HCT116 (cell line): Measurements from ENCODE around the gene C19orf25. TPM values are rescaled to one million over a fixed set of nuclear protein-coding genes. Genes with fewer than 3 reads are reported as not detected.

Experiments used
- ATAC-seq: fragments of 200-7000 bp; cut with Tn5 transposase; 2 replicates; pipeline ENCODE4 v1.9.1; 2020; ENCODE audit warnings: mild to moderate bottlenecking, moderate library complexity
- BruUV-seq: library from RNA; stranded (reverse); fragments of 400-500 nt; replicated peaks from 2 replicates; lab custom pipeline; 2021; lab: Mats Ljungman, UMichigan
- CTCF ChIA-PET: fragments of 300-600 bp; sonication (Branson Sonifier 250); formaldehyde crosslinking; loops from one replicate; lab custom pipeline; 2021; ENCODE audit warnings: antibody characterized with exemption; lab: Charles Lee
- POLR2A ChIA-PET: fragments of 300-600, 350-600 bp; sonication (Branson Sonifier 250); formaldehyde crosslinking; loops from one replicate; lab custom pipeline; 2021; ENCODE audit warnings: antibody characterized with exemption; lab: Charles Lee
- RAD21 ChIA-PET, 2 experiments: fragments of 300-600 bp; sonication (Branson Sonifier 250); formaldehyde crosslinking; loops; one replicate each; lab custom pipeline; 2023; ENCODE audit warnings: low total read pairs in 2 of 2; ENCODE audit not compliant: uncharacterized antibody in 2 of 2, unreplicated experiment in 2 of 2, low non-redundant PET in 1 of 2; lab: Charles Lee
- DNase-seq: peaks from one replicate; pipeline ENCODE4 v3.0.0-alpha.2; 2010; ENCODE audit warnings: low read depth, low spot score
- H2AFZ ChIP-seq: fragments of 200-600 bp; shearing (Covaris generic), sonication (generic); 2 replicates; pipeline ENCODE4 v1.6.1; 2017; ENCODE audit warnings: low read depth, mixed run types, mixed read lengths, antibody characterized with exemption, low read length; ENCODE audit not compliant: poor library complexity, severe bottlenecking
- H3K27ac ChIP-seq: 2 replicates; pipeline ENCODE4 v1.5.1; 2012; ENCODE audit warnings: low read depth, low read length
- H3K27me3 ChIP-seq: fragments of 200-600 bp; sonication (generic); 2 replicates; pipeline ENCODE4 v1.6.1; 2016; ENCODE audit warnings: mixed run types, low read length, mixed read lengths; ENCODE audit not compliant: insufficient read depth
- H3K36me3 ChIP-seq, 2 experiments: fragments of 200-500 bp in 1 of 2; fragments of 200-600 bp in 1 of 2; sonication (Bioruptor generic) in 1 of 2; sonication (generic) in 1 of 2; 2 replicates each; pipeline versions ENCODE4 v1.5.1 to v1.6.1; 2014 to 2016; ENCODE audit warnings: low read length in 2 of 2, inconsistent platforms in 1 of 2, mixed read lengths in 1 of 2, mixed run types in 1 of 2; ENCODE audit not compliant: insufficient read depth in 2 of 2, control insufficient read depth in 1 of 2
- H3K4me1 ChIP-seq, 2 experiments: fragments of 200-600 bp in 1 of 2; sonication (generic) in 1 of 2; 2 replicates each; pipeline versions ENCODE4 v1.5.1 to v1.6.1; 2012 to 2017; ENCODE audit warnings: low read length in 2 of 2, inconsistent platforms in 1 of 2, mild to moderate bottlenecking in 1 of 2, mixed read lengths in 1 of 2, mixed run types in 1 of 2, moderate library complexity in 1 of 2; ENCODE audit not compliant: insufficient read depth in 2 of 2, control insufficient read depth in 1 of 2
- H3K4me2 ChIP-seq: fragments of 200-600 bp; sonication (generic); 2 replicates; pipeline ENCODE4 v1.6.1; 2017; ENCODE audit warnings: mixed run types, low read length, mixed read lengths
- H3K4me3 ChIP-seq, 2 experiments: fragments of 200-600 bp in 1 of 2; sonication (generic) in 1 of 2; replicated peaks in 1 of 2; 2 replicates each; pipeline ENCODE4 v1.5.1; 2011 to 2016; ENCODE audit warnings: low read length in 2 of 2, control low read depth in 1 of 2, low read depth in 1 of 2, mild to moderate bottlenecking in 1 of 2, mixed read lengths in 1 of 2, mixed run types in 1 of 2
- H3K79me2 ChIP-seq: fragments of 200-600 bp; sonication (generic); 2 replicates; pipeline ENCODE4 v1.6.1; 2017; ENCODE audit warnings: mild to moderate bottlenecking, mixed run types, low read length, moderate library complexity, mixed read lengths; ENCODE audit not compliant: insufficient read depth
- H3K9ac ChIP-seq: fragments of 200-600 bp; sonication (generic); 2 replicates; pipeline ENCODE4 v1.6.1; 2016; ENCODE audit warnings: low read length, mixed read lengths
- H3K9me2 ChIP-seq: fragments of 200-600 bp; sonication (generic), shearing (Covaris generic); 2 replicates; pipeline ENCODE4 v1.6.1; 2017; ENCODE audit warnings: mixed run types, mild to moderate bottlenecking, moderate library complexity; ENCODE audit not compliant: insufficient read depth
- H3K9me3 ChIP-seq, 2 experiments: fragments of 200-500 bp in 1 of 2; fragments of 200-600 bp in 1 of 2; sonication (Bioruptor generic) in 1 of 2; sonication (generic) in 1 of 2; 2 replicates each; pipeline ENCODE4 v1.6.1; 2014 to 2017; ENCODE audit warnings: low read length in 2 of 2, mixed read lengths in 2 of 2, inconsistent platforms in 1 of 2, low read depth in 1 of 2, mild to moderate bottlenecking in 1 of 2, mixed run types in 1 of 2, moderate library complexity in 1 of 2; ENCODE audit not compliant: control insufficient read depth in 1 of 2, insufficient read depth in 1 of 2
- H4K20me1 ChIP-seq: fragments of 200-600 bp; sonication (generic), shearing (Covaris generic); 2 replicates; pipeline ENCODE4 v1.6.1; 2017; ENCODE audit warnings: mixed run types, mild to moderate bottlenecking, moderate library complexity; ENCODE audit not compliant: insufficient read depth
- CBX3 ChIP-seq: IDR thresholded peaks from 2 replicates; pipeline ENCODE4 v1.6.1; 2012; ENCODE audit warnings: low read depth
- CEBPB ChIP-seq: IDR thresholded peaks from 2 replicates; pipeline ENCODE4 v1.6.1; 2012; ENCODE audit warnings: low read depth
- EGR1 ChIP-seq: IDR thresholded peaks from 2 replicates; pipeline ENCODE4 v1.6.1; 2012; ENCODE audit warnings: low read depth
- ELF1 ChIP-seq: IDR thresholded peaks from 2 replicates; pipeline ENCODE4 v1.6.1; 2012; ENCODE audit warnings: low read depth, borderline replicate concordance
- EZH2 ChIP-seq: fragments of 200-600 bp; sonication (generic); IDR thresholded peaks from 2 replicates; pipeline ENCODE4 v1.6.1; 2017; ENCODE audit warnings: antibody characterized with exemption, mixed run types
- EZH2phosphoT487 ChIP-seq: fragments of 200-600 bp; IDR thresholded peaks from 2 replicates; pipeline ENCODE4 v1.6.1; 2018; ENCODE audit warnings: antibody characterized with exemption, borderline replicate concordance
- FOSL1 ChIP-seq: IDR thresholded peaks from 2 replicates; pipeline ENCODE4 v1.6.1; 2012; ENCODE audit warnings: low read depth
- JUND ChIP-seq: IDR thresholded peaks from 2 replicates; pipeline ENCODE4 v1.6.1; 2012
- POLR2A ChIP-seq: IDR thresholded peaks from 2 replicates; pipeline ENCODE4 v1.7.0; 2011; ENCODE audit warnings: borderline replicate concordance; ENCODE audit not compliant: insufficient read depth, insufficient read length; ENCODE audit errors: extremely low read depth
- RAD21 ChIP-seq: IDR thresholded peaks from 2 replicates; pipeline ENCODE4 v1.6.1; 2012; ENCODE audit warnings: low read depth, mild to moderate bottlenecking
- SP1 ChIP-seq: IDR thresholded peaks from 2 replicates; pipeline ENCODE4 v1.6.1; 2012; ENCODE audit warnings: low read depth
- SRF ChIP-seq: IDR thresholded peaks from 2 replicates; pipeline ENCODE4 v1.6.1; 2012; ENCODE audit warnings: low read depth
- TCF7L2 ChIP-seq: IDR thresholded peaks from 2 replicates; pipeline ENCODE4 v1.7.0; 2011; ENCODE audit warnings: borderline replicate concordance, inconsistent platforms; ENCODE audit not compliant: insufficient read depth, insufficient read length; ENCODE audit errors: extremely low read depth
- YY1 ChIP-seq: IDR thresholded peaks from 2 replicates; pipeline ENCODE4 v1.6.1; 2011; ENCODE audit warnings: low read length, low read depth, moderate library complexity, mild to moderate bottlenecking; ENCODE audit not compliant: insufficient replicate concordance; ENCODE audit errors: extremely low read depth
- ZNF274 ChIP-seq: fragments of 200-500 bp; sonication (Bioruptor generic); IDR thresholded peaks from 2 replicates; pipeline ENCODE4 v1.6.1; 2014; ENCODE audit warnings: mild to moderate bottlenecking, low read depth, low read length, inconsistent platforms
- intact Hi-C: fragments of 100-400 bp; cut with micrococcal nuclease; formaldehyde crosslinking; loops from 2 replicates; pipeline ENCODE4 v1.10.0; 2022
- total RNA-seq: library from RNA; stranded (reverse); gene quantifications from one replicate; pipeline ENCODE4 v1.2.1, GENCODE V29; 2021; ENCODE audit not compliant: unreplicated experiment
- TF ChIP-seq, protein P1 (sequence below), 3 experiments: fragments of 200-600 bp in 1 of 3; sonication (generic) in 1 of 3; IDR thresholded peaks in 2 of 3; conservative IDR thresholded peaks in 1 of 3; 2 replicates each; pipeline ENCODE4 v1.5.1; 2012 to 2017; ENCODE audit warnings: low read depth in 2 of 3, low read length in 2 of 3, antibody characterized with exemption in 1 of 3, borderline replicate concordance in 1 of 3, control low read depth in 1 of 3, mild to moderate bottlenecking in 1 of 3, mixed read lengths in 1 of 3, mixed run types in 1 of 3, moderate library complexity in 1 of 3; ENCODE audit not compliant: insufficient read depth in 1 of 3
- TF ChIP-seq, protein P2 (sequence below): IDR thresholded peaks from 2 replicates; pipeline ENCODE4 v1.6.1; 2012

Gene C19orf25
- total RNA-seq, 1 experiment from 2014 or later = 48.8 TPM

DNA sequence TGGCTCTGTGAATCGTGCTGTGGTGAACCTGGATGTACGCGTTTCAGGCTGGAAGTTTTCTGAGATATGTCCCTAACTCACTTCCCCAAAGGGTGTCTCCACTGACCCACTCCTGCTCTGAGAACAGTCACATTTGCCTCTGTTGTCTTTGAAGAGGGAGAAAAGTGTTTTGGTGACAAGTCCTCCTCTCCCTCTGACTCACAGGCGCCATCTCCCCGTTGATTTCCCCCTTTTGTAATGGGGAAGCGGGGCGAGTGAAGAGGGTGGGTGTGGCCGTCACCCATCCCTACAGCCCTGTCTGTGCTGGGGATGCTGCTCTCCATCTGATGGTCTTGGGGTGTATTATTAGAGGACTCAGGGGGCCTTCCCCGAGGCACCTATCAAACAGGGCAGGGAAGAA lies 19.5 kb downstream of the C19orf25 start:
- TF ChIP-seq TCF7L2 (no peak), SP1 (no peak), YY1 (no peak), ZNF274 (no peak), RAD21 (no peak), EZH2phosphoT487 (no peak), FOSL1 (no peak), JUND (no peak), CBX3 (no peak), ELF1 (no peak), EGR1 (no peak), EZH2 (no peak), POLR2A (no peak), CEBPB (no peak), SRF (no peak)
- TF ChIP-seq, protein P1, sequence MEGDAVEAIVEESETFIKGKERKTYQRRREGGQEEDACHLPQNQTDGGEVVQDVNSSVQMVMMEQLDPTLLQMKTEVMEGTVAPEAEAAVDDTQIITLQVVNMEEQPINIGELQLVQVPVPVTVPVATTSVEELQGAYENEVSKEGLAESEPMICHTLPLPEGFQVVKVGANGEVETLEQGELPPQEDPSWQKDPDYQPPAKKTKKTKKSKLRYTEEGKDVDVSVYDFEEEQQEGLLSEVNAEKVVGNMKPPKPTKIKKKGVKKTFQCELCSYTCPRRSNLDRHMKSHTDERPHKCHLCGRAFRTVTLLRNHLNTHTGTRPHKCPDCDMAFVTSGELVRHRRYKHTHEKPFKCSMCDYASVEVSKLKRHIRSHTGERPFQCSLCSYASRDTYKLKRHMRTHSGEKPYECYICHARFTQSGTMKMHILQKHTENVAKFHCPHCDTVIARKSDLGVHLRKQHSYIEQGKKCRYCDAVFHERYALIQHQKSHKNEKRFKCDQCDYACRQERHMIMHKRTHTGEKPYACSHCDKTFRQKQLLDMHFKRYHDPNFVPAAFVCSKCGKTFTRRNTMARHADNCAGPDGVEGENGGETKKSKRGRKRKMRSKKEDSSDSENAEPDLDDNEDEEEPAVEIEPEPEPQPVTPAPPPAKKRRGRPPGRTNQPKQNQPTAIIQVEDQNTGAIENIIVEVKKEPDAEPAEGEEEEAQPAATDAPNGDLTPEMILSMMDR (IDR thresholded peaks at IDR 0.05 in 2 of 3, conservative IDR thresholded peaks at IDR 0.05 in 1 of 3; ENCODE audit: borderline replicate concordance in 1 of 3, insufficient read depth in 1 of 3, low read depth in 2 of 3, low read length in 2 of 3) = no peak
- TF ChIP-seq, protein P2, sequence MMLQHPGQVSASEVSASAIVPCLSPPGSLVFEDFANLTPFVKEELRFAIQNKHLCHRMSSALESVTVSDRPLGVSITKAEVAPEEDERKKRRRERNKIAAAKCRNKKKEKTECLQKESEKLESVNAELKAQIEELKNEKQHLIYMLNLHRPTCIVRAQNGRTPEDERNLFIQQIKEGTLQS = no peak
- Histone ChIP-seq H3K9ac (no peak overlapping the region), H3K4me1 (peaks cover 12 to 34% of the 10 kb centered on the region in 2 experiments), H3K79me2 (no peaks in the 10 kb centered on the region), H3K9me2 (no peaks in the 10 kb centered on the region), H3K4me3 (no peak overlapping the region), H4K20me1 (no peaks in the 10 kb centered on the region), H3K27me3 (no peaks in the 10 kb centered on the region), H2AFZ (no peak overlapping the region), H3K4me2 (no peak overlapping the region), H3K27ac (no peak overlapping the region), H3K9me3 (no peaks in the 10 kb centered on the region), H3K36me3 (peaks cover 0 to 3% of the 10 kb centered on the region in 2 experiments; a peak in 1 of 4 replicates)
- no peak for DNase-seq
- ChIA-PET CTCF (no interaction called here), POLR2A (no interaction called here), RAD21 (no interaction called here)
- no peak for ATAC-seq
- intact Hi-C loops = no loop called here
- BruUV-seq = no TSS peak
